Heart right ventricle (tissue), 16 donors: ENCODE data around the gene RBM17. TPM values are rescaled to one million over a fixed set of nuclear protein-coding genes. Genes with fewer than 3 reads are reported as not detected.

Experiments
- ATAC-seq, 8 donors: fragments of 200-7000 bp; cut with Tn5 transposase; one replicate each; pipeline ENCODE4 v1.9.1; 2020; ENCODE audit warnings: mild to moderate bottlenecking in 8 of 8, moderate library complexity in 8 of 8, moderate number of reproducible peaks in 1 of 8
- DNase-seq, 2 donors: peaks; one replicate each; pipeline ENCODE4 v3.0.0-alpha.2; 2020
- H3K27ac ChIP-seq, 10 donors: fragments of 200-600 bp; sonication (generic) in 2 of 10; one replicate each; pipeline versions ENCODE4 v1.5.0 to v1.8.0; 2020 to 2022; ENCODE audit warnings: mild to moderate bottlenecking in 3 of 10
- H3K27me3 ChIP-seq, 7 donors: fragments of 200-600 bp; one replicate each; pipeline ENCODE4 v1.8.0; 2021 to 2022; ENCODE audit warnings: mild to moderate bottlenecking in 2 of 7
- H3K36me3 ChIP-seq, 9 donors: fragments of 200-600 bp; sonication (generic) in 1 of 9; one replicate each; pipeline versions ENCODE4 v1.5.0 to v1.8.0; 2020 to 2022; ENCODE audit warnings: mild to moderate bottlenecking in 2 of 9
- H3K4me1 ChIP-seq, 9 donors: fragments of 200-600 bp; sonication (generic) in 1 of 9; one replicate each; pipeline versions ENCODE4 v1.5.0 to v1.8.0; 2020 to 2022; ENCODE audit warnings: mild to moderate bottlenecking in 4 of 9
- H3K4me3 ChIP-seq, 10 donors: fragments of 200-600 bp; sonication (generic) in 2 of 10; one replicate each; pipeline versions ENCODE4 v1.5.0 to v1.8.0; 2020 to 2022; ENCODE audit warnings: mild to moderate bottlenecking in 7 of 10, moderate library complexity in 2 of 10
- H3K9me3 ChIP-seq, 11 donors: fragments of 200-600 bp in 10 of 11; sonication (generic) in 2 of 11; one replicate each; pipeline versions ENCODE4 v1.5.0 to v1.8.0; 2013 to 2022; ENCODE audit warnings: mild to moderate bottlenecking in 2 of 11, control low read depth in 1 of 11, moderate library complexity in 1 of 11
- CTCF ChIP-seq, 9 donors: fragments of 200-600 bp; sonication (generic) in 2 of 9; IDR thresholded peaks; one replicate each; pipeline versions ENCODE4 v1.5.0 to v1.8.0; 2021 to 2022; ENCODE audit warnings: antibody characterized with exemption in 9 of 9, mild to moderate bottlenecking in 5 of 9, moderate library complexity in 1 of 9
- WGBS, 2 donors: extraction: QIAGEN DNeasy Blood & Tissue Kit; methylation state at CpG; one replicate each; pipeline ENCODE4 v1.1.7; 2013; ENCODE audit warnings: inconsistent platforms in 1 of 2; 5-methylcytosine and 5-hydroxymethylcytosine counted together
- intact Hi-C, 10 donors: fragments of 100-400 bp; cut with DNase I; formaldehyde crosslinking; loops; one replicate each; pipeline versions ENCODE4 v1.11.1 to v1.14.2; 2022
- polyA plus RNA-seq, 2 donors: library from polyadenylated mRNA; stranded (reverse); fragments of 200-250 nt; gene quantifications; one replicate each; pipeline ENCODE4 v1.2.3, GENCODE V29; 2013
- total RNA-seq, 10 donors: library from RNA; stranded (reverse); fragmentation: NEBNext Ultra II Directional in 3 of 10; extraction: Animal tissue kit (Norgen Biotek cat#: 25700) in 3 of 10; gene quantifications; one replicate each; pipeline versions ENCODE4 v1.2.1 to v1.2.4, GENCODE V29; 2021 to 2023
- donor health status: Arrhythmogenic right ventricular cardiomyopathy.
- donor health status: ischemic (EF 13 %, LVEDD 7.1; RV severe dilation, severe dysfunction).
- donor health status: healthy with polysubstance abuse.
- donor health status: DM: no; HTN: yes; CAD: no.
- donor health status: DM: no; HTN: no; CAD: no.
- donor health status: ischemic (EF 25% LVEDD 6.9; RV normal size, moderate dysfunction).
- donor health status: ischemic (EF 25% LVEDD 5.7; RV mildly dilated, moderate dysfunction).
- donor health status: healthy.
- donor health status: DM: yes; HTN: yes; CAD: no.
- donor health status: Ischemic cardiomyopathy.
- donor health status: ischemic (EF 35%, LVEDD 5.7; RV mildly dilated, moderate dysfunction).
- donor health status: nonischemic (EF 11% LVEDD 7.7; RV severe dilation, severe dysfunction).
- donor health status: DM: yes; HTN: yes; CAD: no.
- donor health status: PGD.
- donor health status: ischemic (EF 29% LVEDD 5.4; RV normal size, mild dysfunction).
- donor health status: nonischemic (EF 23%, LVEDD 6.1; RV moderate dilation, normal function).

The RBM17 gene
- total and polyA plus RNA-seq, 12 donors, result 53.4 to 100 (median 64.0) TPM

GRCh38 chr10:6136215-6137201 is 47.7 kb downstream of the RBM17 start:
- intact Hi-C loops, result no loop called here
- DNase-seq (no peak), ATAC-seq (no peak)
- Histone ChIP-seq H3K27me3 (peaks cover 0 to 36% (median 5%) of the 10 kb centered on the region in 7 donors), H3K4me3 (no peak overlapping the region), H3K9me3 (no peaks in the 10 kb centered on the region), H3K27ac (no peak overlapping the region), H3K4me1 (peaks cover 0 to 27% (median 0%) of the 10 kb centered on the region in 9 donors), H3K36me3 (no peaks in the 10 kb centered on the region)
- TF ChIP-seq CTCF (IDR thresholded peaks at IDR 0.05), result no peak
- 67 to 68% methylated on average over 20 of the region's 20 CpGs for WGBS, 2 donors

- ATAC-seq, result no peak
- no peak for DNase-seq
- peaks cover 0 to 36% (median 5%) of the 10 kb centered on the region in 7 donors for H3K27me3 ChIP-seq
- H3K4me3 ChIP-seq, result no peak overlapping the region
- TF ChIP-seq CTCF (IDR thresholded peaks at IDR 0.05), result no peak
- WGBS, 2 donors, result 81 to 92% methylated on average over 11 of the region's 11 CpGs
- peaks cover 0 to 47% (median 0%) of the 10 kb centered on the region in 9 donors for H3K4me1 ChIP-seq
- H3K36me3 ChIP-seq, result no peaks in the 10 kb centered on the region
- intact Hi-C loops, result loop anchor here in 1 of 10 donors (2.0 kb wide), 1 partner anchor 26 kb away; no protein-coding TSS in a partner anchor
- H3K27ac ChIP-seq, result no peak overlapping the region
- no peaks in the 10 kb centered on the region for H3K9me3 ChIP-seq
These were observed 49.6 kb downstream of the RBM17 start for GRCh38 chr10:6138456-6138855.

GRCh38 chr10:6139470-6139869 is 50.6 kb downstream of the RBM17 start:
- H3K9me3 ChIP-seq, result no peaks in the 10 kb centered on the region
- ATAC-seq, result no peak
- WGBS, 2 donors, result 94 to 97% methylated on average over 11 of the region's 11 CpGs
- H3K4me1 ChIP-seq, result peaks cover 0 to 53% (median 4%) of the 10 kb centered on the region in 9 donors
- H3K36me3 ChIP-seq, result no peaks in the 10 kb centered on the region
- intact Hi-C loops, result loop anchor here in 1 of 10 donors (2.0 kb wide), 1 partner anchor 25 kb away; no protein-coding TSS in a partner anchor
- DNase-seq, result no peak
- no peak for TF ChIP-seq CTCF (IDR thresholded peaks at IDR 0.05)
- no peak overlapping the region for H3K4me3 ChIP-seq
- H3K27me3 ChIP-seq, result peaks cover 0 to 36% (median 5%) of the 10 kb centered on the region in 7 donors
- H3K27ac ChIP-seq, result no peak overlapping the region

GRCh38 chr10:6140141-6140841 is 51.5 kb downstream of the RBM17 start:
- Histone ChIP-seq H3K4me3 (peak overlapping the region in 1 of 10 donors; percentile 46), H3K27me3 (peaks cover 0 to 36% (median 5%) of the 10 kb centered on the region in 7 donors), H3K36me3 (no peaks in the 10 kb centered on the region), H3K27ac (peak overlapping the region in 1 of 10 donors; percentile 77), H3K4me1 (peaks cover 0 to 55% (median 7%) of the 10 kb centered on the region in 9 donors), H3K9me3 (no peaks in the 10 kb centered on the region)
- 77 to 83% methylated on average over 28 of the region's 28 CpGs for WGBS, 2 donors
- DNase-seq, result no peak
- no peak for TF ChIP-seq CTCF (IDR thresholded peaks at IDR 0.05)
- ATAC-seq, result no peak
- intact Hi-C loops, result loop anchor here in 2 of 10 donors (5.0 to 10.0 kb wide), 2 partner anchors 53 to 65 kb away; partner anchors contain the start of genes PFKFB3 (in 1 of the 2) and RBM17 (in 1 of the 2)
